GM19395 (cell line): Measurements from ENCODE around the gene MMP25.

Source experiments
- ATAC-seq: cut with Tn5 transposase; IDR thresholded peaks from one replicate; pipeline ENCODE4 v1.9.1; 2021; ENCODE audit warnings: mild to moderate bottlenecking, moderate library complexity; ENCODE audit not compliant: unreplicated experiment

MMP25 gene

DNA sequence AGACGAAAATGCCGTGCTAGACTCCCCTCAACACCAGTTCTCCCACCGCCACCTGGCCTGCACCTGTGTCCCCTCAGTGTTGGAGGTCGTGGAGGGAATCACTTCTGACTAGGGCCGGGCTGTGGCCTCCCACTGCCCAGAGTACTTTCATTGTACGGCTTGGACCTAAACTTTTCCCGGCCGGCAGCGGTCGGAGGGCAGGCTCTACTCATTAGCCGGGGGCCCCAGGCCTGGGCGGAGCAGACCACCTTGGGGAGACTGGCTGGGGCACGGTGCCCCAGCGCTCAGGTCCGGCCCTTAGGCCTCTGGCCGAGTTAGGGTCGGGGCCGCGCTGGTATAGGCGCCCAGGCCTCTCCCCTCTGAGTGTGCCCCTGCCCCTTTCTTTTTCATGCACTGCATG is 29.0 kb upstream of the MMP25 start:
- ATAC-seq = no peak

GRCh38 chr16:3017794-3018506 is 28.4 kb upstream of the MMP25 start, which contains the start of gene CLDN6:
Gene CLDN6 (minus strand): TSS chr16:3018183. CDS start chr16:3016021, 2,162 bp downstream.
- no peak for ATAC-seq

DNA sequence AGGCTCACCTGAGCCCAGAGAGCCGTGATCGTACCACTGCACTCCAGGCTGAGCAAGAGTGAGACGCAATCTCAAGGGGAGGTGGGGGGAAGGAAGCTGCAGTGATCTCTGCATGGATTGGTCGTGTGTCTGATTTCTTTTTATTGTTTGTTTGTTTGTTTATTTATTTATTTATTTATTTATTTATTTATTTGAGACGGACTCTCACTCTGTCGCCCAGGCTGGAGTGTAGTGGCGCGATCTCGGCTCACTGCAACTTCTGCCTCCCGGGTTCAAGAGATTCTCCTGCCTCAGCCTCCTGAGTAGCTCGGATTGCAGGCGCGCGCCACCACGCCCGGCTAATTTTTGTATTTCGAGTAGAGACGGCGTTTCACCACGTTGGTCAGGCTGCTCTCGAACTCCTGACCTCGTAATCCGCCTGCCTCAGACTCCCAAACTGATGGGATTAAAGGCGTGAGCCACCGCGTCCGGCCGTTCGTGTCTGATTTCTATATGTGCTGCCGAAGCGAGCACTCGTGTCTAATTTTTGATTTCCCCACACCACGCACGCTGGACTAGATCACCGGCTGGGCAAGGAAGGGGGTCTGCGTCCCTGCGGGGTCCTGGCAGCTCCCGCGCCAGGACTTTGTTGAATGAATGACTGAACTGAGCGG is 26.6 kb upstream of the MMP25 start:
- ATAC-seq = no peak

DNA sequence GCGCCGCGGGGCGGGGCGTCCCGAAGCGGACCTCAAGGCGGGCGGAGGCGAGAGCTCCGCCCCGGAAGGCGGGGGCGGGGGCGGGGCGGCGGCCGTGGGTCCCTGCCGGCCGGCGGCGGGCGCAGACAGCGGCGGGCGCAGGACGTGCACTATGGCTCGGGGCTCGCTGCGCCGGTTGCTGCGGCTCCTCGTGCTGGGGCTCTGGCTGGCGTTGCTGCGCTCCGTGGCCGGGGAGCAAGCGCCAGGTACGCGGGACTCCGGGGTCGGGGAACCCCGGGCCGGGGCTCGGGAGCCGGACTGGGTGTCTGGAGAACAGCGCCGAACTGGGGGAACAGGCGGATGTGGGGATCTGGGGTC is 26.1 kb upstream of the MMP25 start, which contains the start of gene TNFRSF12A:
Gene TNFRSF12A (plus strand): TSS at position 122 of the 357 bp plus-strand sequence. CDS start 30 bp downstream, at position 152.
- ATAC-seq = no peak

GRCh38 chr16:3020604-3021448 is 25.5 kb upstream of the MMP25 start:
- no peak for ATAC-seq

DNA sequence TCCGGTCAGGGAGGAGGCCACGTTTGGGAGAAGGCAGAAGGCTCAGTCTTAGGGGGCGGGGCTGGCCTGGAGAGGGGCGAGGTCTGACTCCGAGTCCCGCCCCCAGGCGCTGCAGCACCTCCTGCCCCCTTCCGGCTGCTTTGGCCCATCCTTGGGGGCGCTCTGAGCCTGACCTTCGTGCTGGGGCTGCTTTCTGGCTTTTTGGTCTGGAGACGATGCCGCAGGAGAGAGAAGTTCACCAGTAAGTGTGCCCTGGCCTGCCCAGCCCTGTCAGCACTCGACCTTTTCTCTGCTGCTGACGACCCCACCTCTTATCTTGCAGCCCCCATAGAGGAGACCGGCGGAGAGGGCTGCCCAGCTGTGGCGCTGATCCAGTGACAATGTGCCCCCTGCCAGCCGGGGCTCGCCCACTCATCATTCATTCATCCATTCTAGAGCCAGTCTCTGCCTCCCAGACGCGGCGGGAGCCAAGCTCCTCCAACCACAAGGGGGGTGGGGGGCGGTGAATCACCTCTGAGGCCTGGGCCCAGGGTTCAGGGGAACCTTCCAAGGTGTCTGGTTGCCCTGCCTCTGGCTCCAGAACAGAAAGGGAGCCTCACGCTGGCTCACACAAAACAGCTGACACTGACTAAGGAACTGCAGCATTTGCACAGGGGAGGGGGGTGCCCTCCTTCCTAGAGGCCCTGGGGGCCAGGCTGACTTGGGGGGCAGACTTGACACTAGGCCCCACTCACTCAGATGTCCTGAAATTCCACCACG is 24.7 kb upstream of the MMP25 start:
- no peak for ATAC-seq

GRCh38 chr16:3022208-3022683 is 24.1 kb upstream of the MMP25 start:
- ATAC-seq = no peak

- ATAC-seq = no peak
Observed at GRCh38 chr16:3022684-3023414, 23.5 kb upstream of the MMP25 start.

- no peak for ATAC-seq
Observed at GRCh38 chr16:3023415-3023668, 23.0 kb upstream of the MMP25 start.

DNA sequence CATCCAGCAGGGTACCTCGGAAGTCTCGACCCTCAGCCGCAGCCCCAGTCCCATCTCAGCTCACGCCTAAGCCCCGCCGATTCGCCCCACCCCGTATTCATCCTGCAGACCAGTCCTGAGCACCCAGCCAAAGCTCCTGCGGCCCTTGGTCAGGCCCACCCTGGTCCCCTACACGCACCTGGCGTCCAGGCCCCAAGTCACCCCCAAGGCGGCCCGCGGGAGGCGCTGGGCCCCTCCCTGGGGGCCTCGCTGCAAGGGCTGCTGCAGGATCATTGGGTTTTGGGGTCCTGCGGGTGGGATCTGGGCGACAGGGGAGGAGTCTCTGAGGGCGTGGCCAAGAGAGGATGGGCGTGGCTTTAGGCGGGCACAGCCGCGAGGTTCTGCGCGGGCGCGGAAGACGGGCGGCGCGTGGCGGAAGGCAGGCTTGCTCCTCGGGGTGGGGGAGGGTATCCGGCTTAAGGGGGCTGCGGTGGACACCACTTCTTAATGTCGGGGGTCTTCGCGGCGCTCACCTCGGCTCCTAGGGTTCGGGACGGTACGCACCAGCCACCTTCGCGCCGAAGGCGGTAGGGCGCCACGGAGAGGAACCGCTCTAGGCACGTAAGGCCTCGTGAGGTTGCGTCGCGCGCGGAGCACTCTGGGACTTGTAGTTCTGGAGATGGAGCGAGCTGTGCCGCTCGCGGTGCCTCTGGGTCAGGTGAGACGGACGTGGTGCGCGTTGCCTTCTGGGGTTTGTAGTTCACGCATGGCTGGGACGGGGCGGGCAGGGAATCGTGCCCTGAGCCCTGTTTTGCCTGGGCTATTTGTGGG is 22.5 kb upstream of the MMP25 start, which contains the start of the genes HCFC1R1 and THOC6:
Gene HCFC1R1 (minus strand): TSS at position 274 of the 810 bp plus-strand sequence. CDS start 1 bp downstream, at position 273.
Gene THOC6 (plus strand): TSS at position 367 of the 810 bp plus-strand sequence. CDS start 292 bp downstream, at position 659.
- ATAC-seq = peak; percentile 76

DNA sequence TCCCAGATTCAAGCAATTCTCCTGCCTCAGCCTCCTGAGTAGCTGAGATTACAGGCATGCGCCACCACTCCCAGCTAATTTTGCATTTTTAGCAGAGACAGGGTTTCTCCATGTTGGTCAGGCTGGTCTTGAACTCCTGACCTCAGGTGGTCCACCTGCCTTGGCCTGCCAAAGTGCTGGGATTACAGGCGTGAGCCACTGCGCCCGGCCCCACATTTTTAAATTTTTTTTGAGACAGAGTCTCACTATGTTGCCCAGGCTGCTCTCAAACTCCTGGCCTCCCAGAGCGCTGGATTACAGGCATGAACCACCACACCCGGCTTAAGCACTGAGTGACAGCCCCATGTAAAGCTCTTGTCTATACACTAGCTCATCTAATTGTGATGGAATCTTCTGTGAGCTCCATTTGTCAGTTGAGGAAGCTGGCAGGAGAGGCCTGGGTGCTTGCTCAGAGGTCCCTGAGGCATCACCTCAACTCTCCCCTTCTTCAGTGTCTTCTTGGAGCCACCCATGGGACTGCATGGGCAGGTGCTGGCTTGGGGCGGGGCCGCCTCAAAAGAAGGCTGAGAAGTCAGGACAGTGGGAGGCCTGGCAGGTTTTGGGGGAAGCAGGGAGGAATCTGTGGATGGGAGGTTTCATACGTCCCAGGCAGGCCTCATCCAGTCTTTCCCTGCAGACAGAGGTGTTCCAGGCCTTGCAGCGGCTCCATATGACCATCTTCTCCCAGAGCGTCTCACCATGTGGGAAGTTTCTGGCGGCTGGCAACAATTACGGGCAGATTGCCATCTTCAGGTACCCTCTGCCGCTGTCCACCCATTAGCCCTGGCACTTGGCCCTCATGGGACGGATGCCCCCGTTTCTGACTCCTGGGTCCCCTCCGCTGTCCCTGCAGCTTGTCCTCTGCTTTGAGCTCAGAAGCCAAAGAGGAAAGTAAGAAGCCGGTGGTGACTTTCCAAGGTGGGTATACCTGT is 21.0 kb upstream of the MMP25 start:
- ATAC-seq = no peak

DNA sequence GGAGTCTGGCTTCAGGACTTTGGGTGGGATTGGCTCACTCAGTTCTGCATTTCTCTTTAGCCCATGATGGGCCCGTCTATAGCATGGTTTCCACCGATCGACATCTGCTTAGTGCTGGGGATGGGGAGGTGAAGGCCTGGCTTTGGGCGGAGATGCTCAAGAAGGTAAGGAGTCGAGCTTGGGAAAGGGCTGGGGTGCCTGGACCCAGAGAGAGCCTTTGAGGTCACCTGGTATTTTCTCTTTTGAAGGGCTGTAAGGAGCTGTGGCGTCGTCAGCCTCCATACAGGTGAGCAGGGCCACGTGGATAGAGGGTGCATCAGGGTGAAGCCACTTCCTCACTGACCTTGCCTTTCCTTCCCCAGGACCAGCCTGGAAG is 20.4 kb upstream of the MMP25 start:
- no peak for ATAC-seq

DNA sequence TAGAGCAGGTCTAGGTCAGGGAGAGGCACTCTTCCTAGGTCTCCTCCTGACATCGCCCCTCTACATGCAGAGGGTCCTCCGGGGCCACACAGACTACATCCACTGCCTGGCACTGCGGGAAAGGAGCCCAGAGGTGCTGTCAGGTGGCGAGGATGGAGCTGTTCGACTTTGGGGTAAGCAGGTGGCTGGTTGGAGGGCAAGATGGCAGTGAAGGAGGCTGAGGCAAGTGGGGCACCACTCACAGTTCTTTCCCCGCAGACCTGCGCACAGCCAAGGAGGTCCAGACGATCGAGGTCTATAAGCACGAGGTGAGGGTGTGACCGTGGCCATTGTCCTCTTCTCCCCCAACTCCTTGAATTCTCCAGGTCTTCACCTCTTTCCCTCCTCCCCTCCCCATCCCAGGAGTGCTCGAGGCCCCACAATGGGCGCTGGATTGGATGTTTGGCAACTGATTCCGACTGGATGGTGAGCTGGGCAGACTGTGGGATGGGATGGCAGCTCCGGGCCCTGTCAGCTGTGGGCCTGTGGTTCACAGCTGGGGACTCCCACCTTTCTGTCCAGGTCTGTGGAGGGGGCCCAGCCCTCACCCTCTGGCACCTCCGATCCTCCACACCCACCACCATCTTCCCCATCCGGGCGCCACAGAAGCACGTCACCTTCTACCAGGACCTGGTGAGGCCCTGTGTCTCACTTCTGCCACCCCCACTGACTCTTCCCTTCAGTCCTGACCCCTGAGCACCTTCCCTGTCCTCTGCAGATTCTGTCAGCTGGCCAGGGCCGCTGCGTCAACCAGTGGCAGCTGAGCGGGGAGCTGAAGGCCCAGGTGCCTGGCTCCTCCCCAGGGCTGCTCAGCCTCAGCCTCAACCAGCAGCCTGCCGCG is 19.5 kb upstream of the MMP25 start:
- ATAC-seq = no peak

DNA sequence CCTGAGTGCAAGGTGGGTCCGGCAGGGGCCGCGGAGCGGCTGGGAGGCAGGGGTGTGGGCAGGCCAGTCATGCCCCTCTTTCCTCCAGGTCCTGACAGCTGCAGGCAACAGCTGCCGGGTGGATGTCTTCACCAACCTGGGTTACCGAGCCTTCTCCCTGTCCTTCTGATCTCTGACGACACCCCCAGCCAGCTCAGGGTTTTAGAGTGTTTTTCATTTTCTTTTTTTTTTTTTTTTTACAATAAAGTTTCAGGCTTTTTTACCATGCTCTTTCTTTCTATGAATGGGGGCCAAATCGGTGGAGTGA is 18.9 kb upstream of the MMP25 start:
- no peak for ATAC-seq

DNA sequence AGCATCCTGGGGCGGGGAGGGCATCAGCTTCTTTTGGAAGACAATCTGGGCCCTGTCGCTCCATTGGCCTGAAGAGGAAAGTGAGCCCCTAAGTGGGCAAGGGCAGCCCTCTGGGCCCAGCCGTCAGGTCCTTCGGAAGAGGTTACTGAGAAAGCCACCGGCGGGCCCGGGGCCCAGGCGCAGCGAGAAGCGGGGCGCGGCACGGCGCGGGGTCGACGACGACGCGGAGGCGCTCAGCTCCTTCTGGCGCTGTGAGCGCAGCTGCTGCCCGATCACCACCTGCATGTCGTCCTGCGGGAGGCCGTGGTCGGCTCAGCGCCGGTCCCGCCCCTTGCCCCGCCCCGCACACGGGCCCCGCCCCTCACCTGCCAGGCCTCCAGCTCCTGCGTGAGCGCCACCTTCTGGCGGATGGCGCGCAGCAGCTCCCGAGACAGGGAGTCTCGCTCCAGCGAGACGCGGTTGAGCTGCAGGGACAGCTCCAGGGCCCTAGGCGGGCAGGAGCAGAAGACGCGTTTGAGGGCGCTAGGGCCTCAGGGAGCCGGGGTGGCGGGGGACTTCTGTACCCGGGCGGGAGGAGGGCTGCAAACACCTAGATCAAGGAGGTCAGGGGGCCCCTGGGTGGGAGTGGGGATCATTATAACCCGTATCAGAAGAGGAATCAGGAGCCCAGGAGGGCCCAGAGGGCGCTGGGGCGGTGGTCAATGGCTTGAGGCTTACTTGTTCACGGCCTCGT is 18.2 kb upstream of the MMP25 start:
- no peak for ATAC-seq

- ATAC-seq = no peak
Observed at GRCh38 chr16:3028716-3029319, 17.5 kb upstream of the MMP25 start.
